ENCODE data around the gene TRPM6.

DNA sequence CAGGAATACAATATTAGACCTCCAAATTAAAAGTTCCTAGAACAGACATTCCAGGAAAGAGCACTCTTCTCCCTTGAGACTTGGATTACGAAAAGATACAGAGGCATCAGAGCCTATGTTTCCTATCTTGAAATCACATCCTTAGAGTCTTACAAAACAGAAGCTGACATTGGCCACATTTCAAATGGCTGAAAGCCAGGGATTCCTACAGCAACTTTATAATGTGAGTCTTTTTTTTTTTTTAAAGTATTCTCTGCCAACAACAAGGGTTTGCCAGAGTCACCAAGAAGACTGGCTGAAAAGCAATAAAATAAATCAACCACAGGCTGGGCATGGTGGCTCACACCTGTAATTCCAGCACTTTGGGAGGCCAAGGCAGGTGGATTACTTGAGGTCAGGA lies 63.1 kb downstream of the TRPM6 start:
- TF ChIP-seq CTCF (IDR thresholded peaks at IDR 0.05; ENCODE audit: extremely low read depth in 1 of 2, insufficient read depth in 1 of 2, low read depth in 1 of 2, low read length in 2 of 2) (no peak), POLR2A (IDR thresholded peaks at IDR 0.05; ENCODE audit: low read depth, low read length) (no peak)

Data from endothelial cell of umbilical vein (primary cell).